Activated CD8-positive, alpha-beta memory T cell treated with anti-CD3 and anti-CD28 coated beads, Interleukin-2, amount 50 U/mL, for 48 hours (primary cell): ENCODE measurements around the gene MIA2.
"Not testable (repeated sequence)": the region's sequence is repeated elsewhere in the genome, so short reads cannot be mapped to it uniquely, and the experiment has no call there.

Experiments used
- DNase-seq: peaks from one replicate; pipeline ENCODE4 v3.0.0-alpha.2; 2020

MIA2 gene, protein sequence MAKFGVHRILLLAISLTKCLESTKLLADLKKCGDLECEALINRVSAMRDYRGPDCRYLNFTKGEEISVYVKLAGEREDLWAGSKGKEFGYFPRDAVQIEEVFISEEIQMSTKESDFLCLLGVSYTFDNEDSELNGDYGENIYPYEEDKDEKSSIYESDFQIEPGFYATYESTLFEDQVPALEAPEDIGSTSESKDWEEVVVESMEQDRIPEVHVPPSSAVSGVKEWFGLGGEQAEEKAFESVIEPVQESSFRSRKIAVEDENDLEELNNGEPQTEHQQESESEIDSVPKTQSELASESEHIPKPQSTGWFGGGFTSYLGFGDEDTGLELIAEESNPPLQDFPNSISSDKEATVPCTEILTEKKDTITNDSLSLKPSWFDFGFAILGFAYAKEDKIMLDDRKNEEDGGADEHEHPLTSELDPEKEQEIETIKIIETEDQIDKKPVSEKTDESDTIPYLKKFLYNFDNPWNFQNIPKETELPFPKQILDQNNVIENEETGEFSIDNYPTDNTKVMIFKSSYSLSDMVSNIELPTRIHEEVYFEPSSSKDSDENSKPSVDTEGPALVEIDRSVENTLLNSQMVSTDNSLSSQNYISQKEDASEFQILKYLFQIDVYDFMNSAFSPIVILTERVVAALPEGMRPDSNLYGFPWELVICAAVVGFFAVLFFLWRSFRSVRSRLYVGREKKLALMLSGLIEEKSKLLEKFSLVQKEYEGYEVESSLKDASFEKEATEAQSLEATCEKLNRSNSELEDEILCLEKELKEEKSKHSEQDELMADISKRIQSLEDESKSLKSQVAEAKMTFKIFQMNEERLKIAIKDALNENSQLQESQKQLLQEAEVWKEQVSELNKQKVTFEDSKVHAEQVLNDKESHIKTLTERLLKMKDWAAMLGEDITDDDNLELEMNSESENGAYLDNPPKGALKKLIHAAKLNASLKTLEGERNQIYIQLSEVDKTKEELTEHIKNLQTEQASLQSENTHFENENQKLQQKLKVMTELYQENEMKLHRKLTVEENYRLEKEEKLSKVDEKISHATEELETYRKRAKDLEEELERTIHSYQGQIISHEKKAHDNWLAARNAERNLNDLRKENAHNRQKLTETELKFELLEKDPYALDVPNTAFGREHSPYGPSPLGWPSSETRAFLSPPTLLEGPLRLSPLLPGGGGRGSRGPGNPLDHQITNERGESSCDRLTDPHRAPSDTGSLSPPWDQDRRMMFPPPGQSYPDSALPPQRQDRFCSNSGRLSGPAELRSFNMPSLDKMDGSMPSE (N-terminal part only)

DNA sequence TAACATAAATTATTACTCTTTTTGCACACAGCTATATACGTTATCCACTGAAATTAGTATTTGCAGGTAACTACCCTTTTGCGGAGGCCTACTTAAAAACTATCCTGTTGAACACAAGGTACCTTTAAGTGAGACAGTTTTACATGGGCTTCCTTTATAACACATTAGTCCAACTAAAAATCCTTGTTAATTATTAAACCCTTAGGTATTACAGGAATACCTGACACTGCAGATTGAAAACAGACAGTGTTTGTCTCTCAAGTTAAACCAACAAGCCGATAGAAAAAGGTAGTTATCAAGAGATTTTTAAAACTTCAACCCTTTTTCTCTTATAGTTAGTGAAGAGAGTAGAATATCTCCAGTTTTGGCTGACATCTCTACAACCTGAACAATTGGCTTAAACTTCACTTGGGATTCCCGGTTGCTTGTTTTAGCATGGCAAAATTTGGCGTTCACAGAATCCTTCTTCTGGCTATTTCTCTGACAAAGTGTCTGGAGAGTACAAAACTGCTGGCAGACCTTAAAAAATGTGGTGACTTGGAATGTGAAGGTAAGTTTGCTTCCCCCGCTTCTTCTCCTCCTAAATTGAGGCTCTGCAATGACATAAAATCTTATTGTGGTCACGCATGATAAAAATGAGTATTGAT lies at the start of gene MIA2:
Gene MIA2, plus strand, starts transcription at position 236 of the 647 bp plus-strand sequence. Its CDS starts 200 bp downstream, at position 436.
- DNase-seq: no peak

DNA sequence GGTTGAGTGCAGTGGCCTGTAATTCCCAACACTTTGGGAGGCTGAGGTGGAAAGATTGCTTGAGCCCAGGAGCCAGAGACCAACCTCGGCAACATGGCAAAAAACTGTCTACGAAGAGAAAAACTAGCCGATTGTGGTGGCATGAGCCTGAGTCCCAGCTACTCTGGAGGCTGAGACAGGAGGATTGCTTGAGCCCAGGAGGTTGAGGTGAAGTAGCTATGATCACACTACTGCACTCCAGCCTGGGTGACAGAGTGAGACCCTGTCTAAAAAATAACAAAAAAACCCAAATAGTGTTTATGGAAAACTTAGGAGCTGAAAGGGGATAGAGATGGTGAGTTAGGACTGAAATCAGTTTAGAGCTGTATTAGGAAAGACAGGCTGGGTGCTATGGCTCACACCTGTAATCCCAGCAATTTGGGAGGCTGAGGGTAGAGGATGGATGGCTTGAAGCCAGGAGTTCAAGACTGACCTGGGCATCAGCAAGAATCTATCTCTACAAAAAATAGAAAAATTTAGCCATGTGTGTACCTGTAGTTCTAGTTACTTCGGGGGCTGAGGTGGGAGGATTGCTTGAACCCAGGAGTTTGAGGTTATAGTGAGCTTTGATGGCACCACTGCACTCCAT lies 49.0 kb upstream of the MIA2 start:
- no peak for DNase-seq

DNA sequence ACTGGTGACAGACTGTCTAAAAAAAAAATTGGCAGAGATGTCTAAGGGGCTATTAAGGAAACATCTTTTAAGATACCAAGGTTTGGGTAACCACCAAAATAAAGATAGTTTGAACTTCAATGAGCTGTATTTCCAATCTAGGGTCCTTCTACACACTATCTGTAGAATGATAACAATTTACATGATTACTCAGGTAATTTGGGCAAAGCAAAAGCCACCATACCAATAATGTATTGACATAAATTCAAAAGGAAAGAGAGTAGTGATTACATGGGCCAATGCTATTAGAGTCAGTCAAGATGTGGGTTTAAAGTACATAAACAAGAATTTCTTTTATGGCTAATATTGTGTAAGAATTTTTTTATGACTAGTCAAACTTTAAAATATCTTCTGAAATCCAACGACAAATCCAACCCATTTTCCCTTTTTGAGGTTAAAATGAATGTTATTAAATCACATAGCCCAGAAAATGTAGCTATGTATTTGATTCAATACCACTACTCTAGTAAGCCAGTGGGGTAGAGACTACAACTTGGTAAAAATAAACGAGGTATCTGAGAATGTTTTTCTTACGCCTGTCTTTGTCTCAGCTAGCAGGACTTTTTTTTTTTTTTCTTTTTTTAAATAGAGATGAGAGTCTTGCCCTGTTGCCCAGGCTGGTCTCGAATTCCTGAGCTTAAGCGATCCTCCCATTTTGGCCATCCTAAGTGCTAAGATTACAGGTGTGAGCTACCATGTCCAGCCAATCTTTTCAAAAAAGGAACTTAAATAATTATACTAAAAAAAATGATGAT lies 48.3 kb upstream of the MIA2 start:
- no peak for DNase-seq

DNA sequence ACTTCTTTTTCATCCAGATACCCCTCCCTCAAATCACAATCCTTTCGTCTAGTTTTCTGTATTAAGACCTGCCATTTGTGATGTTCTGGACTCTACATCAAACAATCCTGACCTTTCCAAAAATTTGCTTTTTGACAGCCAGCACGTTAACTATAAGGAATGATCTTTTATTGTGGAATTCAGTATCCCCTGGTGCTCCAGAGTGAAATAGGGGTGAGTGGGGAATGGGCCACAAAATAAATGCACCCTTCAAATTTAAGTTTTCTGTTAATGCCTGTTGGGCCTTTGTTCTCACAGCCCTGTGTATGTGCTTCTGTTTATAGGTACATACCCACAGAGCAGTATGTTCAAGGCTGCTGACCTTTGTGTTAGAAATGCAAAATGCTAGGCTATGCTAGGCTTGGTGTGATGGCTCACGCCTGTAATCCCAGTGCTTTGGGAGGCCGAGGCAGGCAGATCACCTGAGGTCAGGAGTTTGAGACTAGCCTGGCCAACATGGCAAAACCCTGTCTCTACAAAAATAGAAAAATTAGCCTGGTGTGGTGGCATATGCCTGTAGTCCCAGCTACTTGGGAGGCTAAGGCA lies 46.7 kb upstream of the MIA2 start:
- no peak for DNase-seq

DNA sequence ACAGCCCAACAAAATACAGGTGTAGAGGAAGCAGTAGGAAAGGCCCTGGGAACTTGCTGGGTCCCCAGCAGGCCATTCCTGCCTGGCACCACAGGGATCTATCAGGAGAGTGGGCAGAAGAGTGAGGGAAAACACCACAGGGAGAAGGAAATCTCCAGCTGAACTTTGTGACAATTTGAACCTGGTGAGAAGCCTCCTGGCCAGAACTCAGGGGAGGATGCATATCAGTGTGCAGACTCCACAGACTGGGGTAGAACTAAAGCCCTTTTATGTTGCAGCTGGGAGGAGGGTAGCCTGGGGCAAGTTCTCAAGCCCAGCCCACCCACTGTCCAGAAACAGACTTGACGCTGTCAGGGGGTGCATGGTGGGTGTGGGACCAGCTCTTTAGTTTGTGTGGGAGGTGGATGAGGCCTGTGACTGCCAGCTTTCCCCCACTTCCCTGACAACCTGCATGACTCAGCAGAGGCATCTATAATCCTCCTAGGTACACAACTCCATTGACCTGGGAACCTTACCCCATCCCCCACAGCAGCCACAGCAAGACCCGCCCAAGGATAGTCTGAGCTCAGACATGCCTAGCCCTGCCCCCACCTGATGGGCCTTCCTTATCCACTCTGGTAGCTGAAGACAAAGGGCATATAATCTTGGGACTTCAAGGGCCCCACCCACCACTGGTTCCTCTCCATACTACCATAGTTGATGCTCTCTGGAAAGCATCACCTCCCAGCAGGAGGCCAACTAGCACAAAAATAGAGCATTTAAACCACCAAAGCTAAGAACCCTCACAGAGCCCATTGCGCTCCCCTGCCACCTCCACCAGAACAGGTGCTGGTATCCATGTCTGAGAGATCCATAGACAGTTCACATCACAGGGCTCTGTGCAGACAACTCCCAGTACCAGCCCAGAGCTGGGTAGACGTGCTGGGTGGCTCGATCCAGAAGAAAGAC lies 29.8 kb upstream of the MIA2 start:
- DNase-seq: no peak

DNA sequence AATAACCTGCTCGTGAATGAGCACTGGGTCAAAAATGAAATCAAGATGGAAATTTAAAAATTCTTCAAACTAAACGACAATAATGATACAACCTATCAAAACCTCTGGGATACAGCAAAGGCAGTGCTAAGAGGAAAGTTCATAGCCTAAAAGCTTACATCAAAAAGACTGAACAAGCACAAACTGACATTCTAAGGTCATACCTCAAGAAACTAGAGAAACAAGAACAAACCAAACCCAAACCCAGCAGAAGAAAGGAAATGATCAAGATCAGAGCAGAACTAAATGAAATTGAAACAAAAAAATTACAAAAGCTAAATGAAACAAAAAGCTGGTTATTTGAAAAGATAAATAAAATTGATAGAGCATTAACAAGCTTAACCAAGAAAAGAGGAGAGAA lies 26.3 kb upstream of the MIA2 start:
- not testable (repeated sequence) for DNase-seq

DNA sequence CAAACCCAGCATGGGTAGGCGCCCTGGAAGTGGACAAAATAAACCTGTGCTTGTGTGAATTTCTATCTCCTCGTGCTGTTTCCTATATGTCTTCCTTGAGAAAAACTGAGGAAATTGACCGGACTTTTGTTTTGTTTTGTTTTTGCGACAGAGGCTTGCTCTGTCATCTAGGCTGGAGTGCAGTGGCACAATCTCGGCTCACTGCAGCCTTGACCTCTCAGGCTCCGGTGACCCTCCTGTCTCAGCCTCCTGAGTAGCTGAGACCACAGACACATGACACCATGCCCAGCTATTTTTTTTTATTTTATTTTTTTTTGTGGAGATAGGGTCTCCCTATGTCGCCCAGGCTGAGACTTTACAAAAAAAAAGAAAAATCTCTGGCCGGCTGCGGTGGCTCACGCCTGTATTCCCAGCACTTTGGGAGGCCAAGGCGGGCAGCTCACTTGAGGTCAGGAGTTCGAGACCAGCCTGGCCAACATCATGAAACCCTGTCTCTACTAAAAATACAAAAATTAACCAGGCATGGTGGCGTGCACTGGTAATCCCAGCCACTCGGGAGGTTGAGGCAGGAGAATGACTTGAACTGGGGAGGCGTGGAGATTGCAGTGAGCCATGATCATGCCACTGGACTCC lies 22.5 kb upstream of the MIA2 start:
- DNase-seq: no peak

DNA sequence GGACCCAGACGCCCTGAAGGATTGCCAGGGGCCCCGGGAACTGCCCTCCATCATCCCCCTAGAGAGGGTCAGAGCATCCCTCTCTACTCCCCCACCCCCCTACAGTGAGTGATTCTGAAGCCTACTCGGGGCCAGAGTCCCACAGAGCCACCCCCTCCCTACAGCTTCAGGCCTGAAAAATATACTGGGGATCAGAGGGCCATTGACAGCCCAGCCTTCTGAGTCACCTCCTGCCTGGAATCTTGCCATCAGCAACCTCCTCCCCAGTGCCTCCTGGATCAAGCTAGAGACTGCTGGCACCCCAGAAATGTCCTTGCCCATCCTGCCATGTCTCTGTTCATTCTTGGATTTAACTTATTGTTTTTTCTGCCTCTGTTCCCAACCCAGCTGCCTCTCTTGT lies 21.7 kb upstream of the MIA2 start:
- no peak for DNase-seq

DNA sequence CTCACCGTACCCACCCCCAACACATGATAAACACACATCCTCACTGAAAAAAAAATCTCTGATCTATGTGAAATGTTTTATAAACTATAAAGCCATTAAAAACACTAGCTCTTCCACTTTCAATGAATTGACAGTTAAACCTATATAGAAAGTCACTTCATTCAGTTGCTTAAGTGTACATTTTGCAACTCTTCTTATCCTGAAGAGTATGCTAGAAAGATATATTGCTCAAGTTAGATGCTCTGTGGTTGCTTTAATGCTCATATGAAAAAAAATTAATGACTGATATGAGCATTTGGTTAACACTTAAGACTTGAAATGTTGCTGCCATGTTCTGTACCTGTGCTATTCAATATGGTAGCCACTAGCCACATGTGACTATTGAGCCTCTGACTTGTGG lies 21.0 kb upstream of the MIA2 start:
- no peak for DNase-seq

DNA sequence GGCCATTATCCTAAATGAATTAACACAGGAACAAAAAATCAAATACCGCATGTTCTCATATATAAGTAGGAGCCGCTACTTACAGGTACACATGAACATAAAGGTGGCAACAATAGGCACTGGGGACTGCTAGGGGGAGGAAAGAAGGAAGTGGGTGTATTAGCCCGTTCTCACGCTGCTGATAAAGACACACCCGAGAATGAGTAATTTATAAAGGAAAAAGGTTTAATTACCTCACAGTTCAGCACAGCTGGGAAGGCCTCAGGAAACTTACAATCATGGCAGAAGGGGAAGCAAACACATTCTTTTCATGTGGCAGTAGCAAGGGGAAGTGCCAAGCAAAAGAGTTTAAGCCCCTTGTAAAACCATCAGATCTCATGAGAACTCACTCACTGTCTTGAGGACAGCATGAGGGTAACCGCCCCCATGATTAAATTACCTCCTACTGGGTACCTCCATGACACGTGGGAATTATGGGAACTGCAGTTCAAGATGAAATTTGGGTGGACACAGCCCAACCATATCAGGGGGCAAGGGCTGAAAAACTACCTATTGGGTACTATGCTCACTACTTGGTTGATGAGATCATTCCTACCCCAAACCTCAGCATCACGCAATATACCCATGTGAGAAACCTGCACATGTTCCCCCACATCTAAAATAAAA lies 16.4 kb upstream of the MIA2 start:
- no peak for DNase-seq

DNA sequence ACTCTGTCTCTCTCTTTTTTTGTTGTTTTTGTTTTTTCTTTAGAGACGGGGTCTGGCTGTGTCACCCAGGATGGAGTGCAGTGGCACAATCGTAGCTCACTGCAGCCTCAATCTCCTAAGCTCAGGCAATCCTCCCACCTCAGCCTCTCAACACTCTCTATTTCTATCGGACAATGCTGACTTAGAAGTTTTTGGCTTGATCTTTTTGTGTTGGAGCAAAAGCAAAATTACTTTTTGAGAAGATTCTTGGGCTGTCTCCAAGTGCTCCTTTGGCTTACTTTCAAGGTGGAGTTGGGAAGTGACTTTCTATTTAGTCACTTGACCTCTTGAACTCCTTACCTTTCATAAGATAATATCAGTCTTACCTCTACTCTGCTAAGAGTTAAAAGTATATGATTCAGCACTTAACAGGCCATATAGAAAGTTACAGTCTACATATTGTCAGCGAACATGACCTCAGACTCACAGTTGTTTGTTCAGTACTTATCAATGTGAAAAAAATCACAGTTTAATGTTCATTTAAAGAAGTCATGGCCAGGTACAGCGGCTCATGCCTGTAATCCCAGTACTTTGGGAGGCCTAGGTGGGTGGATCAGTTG lies 15.4 kb upstream of the MIA2 start:
- DNase-seq: no peak

DNA sequence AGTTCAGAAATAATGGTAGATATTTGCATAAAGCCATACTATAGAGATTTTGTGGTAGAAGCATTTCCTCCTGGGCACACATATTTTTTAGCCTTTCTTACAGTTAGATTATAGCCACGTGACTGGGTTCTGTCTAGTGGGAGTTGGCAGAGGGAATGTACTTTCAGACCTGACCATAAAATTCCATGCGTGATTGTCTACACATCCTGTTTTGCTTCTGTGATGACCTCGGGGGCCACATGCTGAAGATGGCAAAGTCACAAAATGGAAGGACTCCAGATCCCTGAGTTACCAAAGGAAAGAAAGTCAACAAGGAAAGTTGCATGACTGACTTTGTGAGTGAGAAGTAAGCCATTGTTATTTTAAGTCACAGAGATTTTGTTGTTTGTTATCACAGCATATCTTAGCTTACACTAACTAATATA lies 14.6 kb upstream of the MIA2 start:
- no peak for DNase-seq

DNA sequence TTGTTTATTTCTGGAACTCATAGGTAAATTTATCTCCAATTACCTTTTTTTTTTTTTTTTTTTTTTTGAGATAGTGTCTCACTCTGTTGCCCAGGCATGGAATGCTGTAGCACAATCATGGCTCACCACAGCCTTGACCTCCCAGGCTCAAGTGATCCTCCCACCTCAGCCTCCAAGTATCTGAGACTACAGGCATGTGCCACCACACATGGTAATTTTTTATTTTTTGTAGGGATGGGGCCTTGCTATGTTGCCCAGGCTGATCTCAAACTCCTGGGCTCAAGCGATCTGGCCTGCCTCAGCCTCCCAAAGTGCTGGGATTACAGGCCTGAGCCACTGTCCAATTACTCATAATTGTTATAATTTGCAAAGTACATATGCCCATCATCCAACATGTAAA lies 13.2 kb upstream of the MIA2 start:
- DNase-seq: not testable (repeated sequence)

DNA sequence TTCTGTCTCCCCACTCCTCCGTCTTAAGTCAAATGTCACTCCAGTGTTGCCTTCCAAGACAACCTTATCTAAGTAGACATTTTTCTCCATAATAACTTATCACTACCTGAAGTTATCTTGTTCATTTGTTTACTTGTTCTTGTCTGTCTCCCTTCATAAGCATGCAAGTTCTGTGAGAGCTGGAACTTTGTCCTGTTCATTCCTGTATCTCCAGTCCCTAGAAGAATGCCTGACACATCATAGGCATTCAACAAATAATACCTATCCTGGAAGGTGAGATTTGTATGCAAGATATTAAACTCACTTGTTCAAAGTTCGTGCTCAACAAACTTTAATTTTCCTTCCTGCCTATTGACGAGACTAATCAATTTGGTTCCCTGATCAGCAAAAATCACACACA lies 5.7 kb upstream of the MIA2 start:
- DNase-seq: no peak

DNA sequence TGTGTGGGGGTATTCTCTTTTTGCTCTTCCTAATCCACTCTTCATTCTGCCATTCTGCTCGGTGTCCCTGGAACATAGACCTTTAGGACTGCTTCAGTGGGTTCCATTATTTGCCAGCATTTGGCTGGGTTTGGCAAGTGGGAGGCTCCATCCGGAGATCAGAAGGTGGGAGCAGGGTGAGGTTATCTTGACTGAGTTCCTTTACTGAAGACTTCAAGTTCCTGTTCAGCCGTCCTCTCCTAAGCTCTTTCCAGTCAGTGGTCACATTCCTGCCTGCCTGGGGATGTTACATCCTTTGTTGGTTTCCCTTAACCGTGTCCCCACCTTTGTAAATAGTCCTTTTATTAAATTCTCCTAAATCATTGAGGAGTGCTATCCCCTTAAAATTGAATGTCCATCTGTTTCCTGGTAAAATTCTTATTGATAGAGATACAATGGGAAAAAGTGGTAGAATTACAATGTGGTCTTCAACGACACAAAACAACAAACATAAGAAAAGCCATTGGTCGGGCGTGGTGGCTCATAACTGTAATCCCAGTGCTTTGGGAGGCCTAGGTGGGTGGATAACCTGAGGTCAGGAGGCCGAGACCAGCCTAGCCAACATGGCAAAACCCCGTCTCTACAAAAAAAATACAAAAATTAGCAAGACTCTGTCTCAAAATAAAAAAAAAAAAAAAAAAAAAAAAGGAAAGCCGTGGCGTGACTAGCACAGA lies 5.0 kb upstream of the MIA2 start:
- no peak for DNase-seq

DNA sequence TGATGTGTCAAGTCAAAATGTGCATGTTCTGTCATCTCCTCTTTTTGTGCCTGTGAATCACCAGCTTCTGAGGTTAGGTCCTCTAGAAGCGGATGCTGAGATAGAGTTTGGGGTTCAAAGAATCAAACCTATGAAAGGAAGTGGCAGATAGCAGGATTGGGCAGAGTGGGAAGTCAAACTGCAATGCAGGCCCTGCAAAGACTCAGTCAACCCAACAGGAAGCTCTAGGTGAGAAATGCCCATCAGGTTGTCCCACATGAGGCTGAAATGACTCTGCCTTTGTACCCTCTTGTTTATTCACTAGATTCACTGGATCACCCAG lies 4.5 kb upstream of the MIA2 start:
- peak; percentile 65 for DNase-seq

DNA sequence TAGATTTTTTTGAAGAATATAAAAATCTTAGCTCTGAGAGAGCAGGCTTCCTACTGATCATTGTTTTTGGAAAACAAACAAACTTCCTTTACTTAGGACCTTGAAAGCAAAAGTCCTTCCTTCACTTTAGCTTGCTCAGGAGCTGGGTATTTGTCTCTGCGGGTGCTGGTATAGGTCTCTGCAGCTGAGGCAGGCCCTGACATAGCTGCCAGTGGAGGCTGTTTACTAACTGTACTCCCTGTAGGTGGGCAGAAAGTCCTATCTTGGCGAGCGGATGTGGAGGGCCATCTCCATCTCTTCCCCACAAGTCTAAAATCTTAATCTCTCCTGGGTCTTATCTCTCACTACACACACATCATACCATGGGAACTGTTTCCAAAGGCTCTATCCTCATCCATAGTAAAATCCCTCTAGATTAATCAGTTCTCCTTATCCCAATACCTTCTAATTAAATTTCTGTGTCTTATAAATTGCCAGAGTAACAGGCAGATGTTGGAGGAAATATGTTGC lies 4.1 kb upstream of the MIA2 start:
- no peak for DNase-seq
